ENCODE measurements around the gene SIK3.

GRCh38 chr11:116842909-116843308 is 255.3 kb downstream of the SIK3 start:
- TF ChIP-seq CTCF (IDR thresholded peaks at IDR 0.05) (no peak), POLR2A (IDR thresholded peaks at IDR 0.05) (no peak)

All from gastroesophageal sphincter (tissue), 3 donors.